Neutrophil (primary cell): ENCODE data around the gene ARHGEF1.

Source experiments
- H3K27ac ChIP-seq: fragments of 200-600 bp; sonication (generic); 2 replicates; pipeline ENCODE4 v1.5.1; 2016; ENCODE audit warnings: mild to moderate bottlenecking, moderate library complexity
- H3K27me3 ChIP-seq: fragments of 200-600 bp; sonication (generic); 2 replicates; pipeline ENCODE4 v1.6.0; 2016; ENCODE audit warnings: mild to moderate bottlenecking
- H3K36me3 ChIP-seq: fragments of 200-600 bp; sonication (generic); 2 replicates; pipeline ENCODE4 v1.5.1; 2017
- H3K4me1 ChIP-seq, 2 experiments: fragments of 200-600 bp in 1 of 2; sonication (generic) in 1 of 2; 1 replicate in 1 of 2; 2 replicates in 1 of 2; pipeline versions ENCODE4 v1.5.1 to v1.6.1; 2013 to 2016; ENCODE audit warnings: low read depth in 1 of 2, low read length in 1 of 2, mild to moderate bottlenecking in 1 of 2, moderate library complexity in 1 of 2; ENCODE audit not compliant: control insufficient read depth in 1 of 2, insufficient read depth in 1 of 2
- H3K4me3 ChIP-seq, 2 experiments: fragments of 200-600 bp in 1 of 2; sonication (generic) in 1 of 2; 1 replicate in 1 of 2; 2 replicates in 1 of 2; pipeline ENCODE4 v1.5.1; 2013 to 2016; ENCODE audit warnings: low read depth in 1 of 2, low read length in 1 of 2, mild to moderate bottlenecking in 1 of 2, moderate library complexity in 1 of 2
- H3K9me3 ChIP-seq: fragments of 200-600 bp; sonication (generic); 2 replicates; pipeline ENCODE4 v1.5.1; 2016
- CTCF ChIP-seq: fragments of 200-600 bp; sonication (generic); IDR thresholded peaks from 2 replicates; pipeline ENCODE4 v1.5.1; 2016; ENCODE audit warnings: antibody characterized with exemption

Gene ARHGEF1

GRCh38 chr19:41956621-41957020 is 73.6 kb downstream of the ARHGEF1 start:
- TF ChIP-seq CTCF, result no peak
- Histone ChIP-seq H3K9me3 (no peaks in the 10 kb centered on the region), H3K27me3 (no peaks in the 10 kb centered on the region), H3K27ac (no peak overlapping the region), H3K36me3 (peaks cover 31% of the 10 kb centered on the region), H3K4me1 (peaks cover 20 to 21% of the 10 kb centered on the region in 2 experiments), H3K4me3 (no peak overlapping the region)
